Heart left ventricle (tissue), 16 donors: ENCODE measurements around the gene GHR. TPM values are rescaled to one million over a fixed set of nuclear protein-coding genes. Genes with fewer than 3 reads are reported as not detected.
A peak's percentile ranks its signal among the peaks of the same experiment; 100 is the strongest.

Source experiments
- ATAC-seq, 4 donors: fragments of 200-7000 bp; cut with Tn5 transposase; one replicate each; pipeline ENCODE4 v1.9.1; 2020 to 2022; ENCODE audit warnings: moderate library complexity in 4 of 4, mild to moderate bottlenecking in 3 of 4, moderate number of reproducible peaks in 1 of 4
- DNase-seq, 5 donors: peaks; one replicate each; pipeline ENCODE4 v3.0.0-alpha.2; 2020
- H3K27ac ChIP-seq, 12 donors: fragments of 200-600 bp; sonication (generic) in 4 of 12; one replicate each; pipeline versions ENCODE4 v1.5.0 to v1.8.0; 2016 to 2022; ENCODE audit warnings: mild to moderate bottlenecking in 2 of 12
- H3K27me3 ChIP-seq, 9 donors: fragments of 200-600 bp; sonication (generic) in 2 of 9; one replicate each; pipeline versions ENCODE4 v1.5.1 to v1.8.0; 2016 to 2022; ENCODE audit warnings: mild to moderate bottlenecking in 3 of 9
- H3K36me3 ChIP-seq, 9 donors: fragments of 200-600 bp; sonication (generic) in 2 of 9; one replicate each; pipeline versions ENCODE4 v1.5.0 to v1.8.0; 2018 to 2022; ENCODE audit warnings: mild to moderate bottlenecking in 2 of 9
- H3K4me1 ChIP-seq, 12 donors: fragments of 200-600 bp; sonication (generic) in 4 of 12; one replicate each; pipeline versions ENCODE4 v1.5.0 to v1.8.0; 2016 to 2022; ENCODE audit warnings: mild to moderate bottlenecking in 3 of 12
- H3K4me3 ChIP-seq, 12 donors: fragments of 200-600 bp; sonication (generic) in 4 of 12; one replicate each; pipeline versions ENCODE4 v1.5.0 to v1.8.0; 2017 to 2022; ENCODE audit warnings: mild to moderate bottlenecking in 9 of 12, moderate library complexity in 4 of 12
- H3K9me3 ChIP-seq, 12 donors: fragments of 200-600 bp; sonication (generic) in 4 of 12; one replicate each; pipeline versions ENCODE4 v1.5.0 to v1.8.0; 2016 to 2022; ENCODE audit warnings: mild to moderate bottlenecking in 1 of 12
- POLR2A ChIP-seq, 2 donors: fragments of 450-650 bp; IDR thresholded peaks; one replicate each; pipeline ENCODE4 v1.6.1; 2017; ENCODE audit warnings: antibody characterized with exemption in 2 of 2, mild to moderate bottlenecking in 2 of 2, moderate library complexity in 2 of 2
- WGBS, 4 donors: extraction: QIAGEN DNeasy Blood & Tissue Kit in 2 of 4; methylation state at CpG; one replicate each; pipeline versions ENCODE4 v1.1.5 to v1.1.7; 2013 to 2018; 5-methylcytosine and 5-hydroxymethylcytosine counted together
- intact Hi-C, 10 donors: fragments of 100-400 bp; cut with DNase I; formaldehyde crosslinking; loops; one replicate each; pipeline versions ENCODE4 v1.11.1 to v1.14.2; 2022
- polyA plus RNA-seq, 2 donors: library from polyadenylated mRNA; stranded (reverse); fragments of 200-250 nt; gene quantifications; one replicate each; pipeline ENCODE4 v1.2.3, GENCODE V29; 2013
- total RNA-seq, 9 donors: library from RNA; depleted of rRNA in 2 of 9; stranded (reverse); fragments of >200 nt in 2 of 9; fragmentation: NEBNext Ultra II Directional in 3 of 9; extraction: Animal tissue kit (Norgen Biotek cat#: 25700) in 3 of 9; gene quantifications; one replicate each; pipeline versions ENCODE4 v1.1.0 to v1.2.4, GENCODE V29; 2016 to 2023
- TF ChIP-seq, protein P1 (sequence below), 12 donors: fragments of 200-600 bp; sonication (generic) in 4 of 12; IDR thresholded peaks; one replicate each; pipeline versions ENCODE4 v1.5.0 to v1.8.0; 2018 to 2022; ENCODE audit warnings: antibody characterized with exemption in 12 of 12, mild to moderate bottlenecking in 5 of 12
- donor health status: ischemic (EF 13 %, LVEDD 7.1; RV severe dilation, severe dysfunction).
- donor health status: healthy with polysubstance abuse.
- donor health status: DM: no; HTN: yes; CAD: no.
- donor health status: DM: no; HTN: no; CAD: no.
- donor health status: ischemic (EF 25% LVEDD 6.9; RV normal size, moderate dysfunction).
- donor health status: ischemic (EF 25% LVEDD 5.7; RV mildly dilated, moderate dysfunction).
- donor health status: healthy.
- donor health status: DM: yes; HTN: yes; CAD: no.
- donor health status: ischemic (EF 35%, LVEDD 5.7; RV mildly dilated, moderate dysfunction).
- donor health status: nonischemic (EF 11% LVEDD 7.7; RV severe dilation, severe dysfunction).
- donor health status: DM: yes; HTN: yes; CAD: no.
- donor health status: PGD.
- donor health status: ischemic (EF 29% LVEDD 5.4; RV normal size, mild dysfunction).
- donor health status: nonischemic (EF 23%, LVEDD 6.1; RV moderate dilation, normal function).

The GHR gene
- total and polyA plus RNA-seq, 11 donors = 3.4 to 23.2 (median 11.3) TPM

DNA sequence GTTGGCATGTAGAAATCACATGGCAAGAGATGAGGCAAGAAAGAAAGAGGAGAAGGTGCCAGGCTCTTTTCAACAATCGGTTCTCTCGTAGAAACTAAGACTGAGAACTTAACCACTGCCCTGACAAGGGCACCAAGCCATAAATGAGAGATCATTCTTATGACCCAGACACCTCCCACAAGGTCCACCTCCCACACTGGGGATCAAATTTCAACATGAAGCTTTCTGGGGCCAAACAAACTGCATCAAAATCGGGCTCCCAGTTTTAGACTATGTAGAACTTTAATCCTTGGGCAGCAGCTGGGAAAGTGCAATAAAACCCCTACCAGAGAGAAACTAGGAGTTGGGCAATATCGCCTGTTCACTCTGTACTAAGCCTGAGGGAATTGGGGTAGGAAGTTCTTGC, 183.2 kb downstream of the GHR start:
- H3K4me3 ChIP-seq = no peak overlapping the region
- TF ChIP-seq, protein P1, sequence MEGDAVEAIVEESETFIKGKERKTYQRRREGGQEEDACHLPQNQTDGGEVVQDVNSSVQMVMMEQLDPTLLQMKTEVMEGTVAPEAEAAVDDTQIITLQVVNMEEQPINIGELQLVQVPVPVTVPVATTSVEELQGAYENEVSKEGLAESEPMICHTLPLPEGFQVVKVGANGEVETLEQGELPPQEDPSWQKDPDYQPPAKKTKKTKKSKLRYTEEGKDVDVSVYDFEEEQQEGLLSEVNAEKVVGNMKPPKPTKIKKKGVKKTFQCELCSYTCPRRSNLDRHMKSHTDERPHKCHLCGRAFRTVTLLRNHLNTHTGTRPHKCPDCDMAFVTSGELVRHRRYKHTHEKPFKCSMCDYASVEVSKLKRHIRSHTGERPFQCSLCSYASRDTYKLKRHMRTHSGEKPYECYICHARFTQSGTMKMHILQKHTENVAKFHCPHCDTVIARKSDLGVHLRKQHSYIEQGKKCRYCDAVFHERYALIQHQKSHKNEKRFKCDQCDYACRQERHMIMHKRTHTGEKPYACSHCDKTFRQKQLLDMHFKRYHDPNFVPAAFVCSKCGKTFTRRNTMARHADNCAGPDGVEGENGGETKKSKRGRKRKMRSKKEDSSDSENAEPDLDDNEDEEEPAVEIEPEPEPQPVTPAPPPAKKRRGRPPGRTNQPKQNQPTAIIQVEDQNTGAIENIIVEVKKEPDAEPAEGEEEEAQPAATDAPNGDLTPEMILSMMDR (IDR thresholded peaks at IDR 0.05) = no peak
- no peak for TF ChIP-seq POLR2A (IDR thresholded peaks at IDR 0.05)
- 75 to 82% (median 76%) methylated on average over 4 of the region's 4 CpGs for whole genome bisulfite sequencing, 4 donors
- H3K9me3 ChIP-seq = no peaks in the 10 kb centered on the region
- peaks cover 0 to 18% (median 2%) of the 10 kb centered on the region in 12 donors for H3K4me1 ChIP-seq
- DNase-seq = no peak
- ATAC-seq = no peak
- H3K27me3 ChIP-seq = no peaks in the 10 kb centered on the region
- intact Hi-C loops = no loop called here
- no peaks in the 10 kb centered on the region for H3K36me3 ChIP-seq
- H3K27ac ChIP-seq = no peak overlapping the region

DNA sequence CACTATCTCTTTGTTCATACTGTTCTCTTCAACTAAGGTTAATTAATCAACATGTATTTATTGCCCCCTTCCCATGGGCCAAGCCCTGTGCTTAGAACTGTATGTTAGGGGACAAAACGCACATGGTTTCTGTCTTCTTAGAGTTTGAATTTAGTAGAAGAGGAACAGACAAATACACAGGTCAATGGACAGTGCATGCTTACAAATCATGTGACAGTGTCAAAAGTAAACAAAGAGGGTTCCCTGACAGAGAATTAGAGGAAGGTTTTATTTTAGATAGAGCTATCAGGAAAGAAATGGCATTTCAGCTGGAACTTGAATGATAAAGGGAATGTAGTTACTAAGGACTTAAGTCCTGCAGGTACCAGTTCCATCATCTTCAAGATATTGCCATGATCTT, 188.2 kb downstream of the GHR start:
- no peaks in the 10 kb centered on the region for H3K9me3 ChIP-seq
- WGBS, 4 donors = 92% methylated on average over 1 of the region's 1 CpG
- ATAC-seq (no peak), DNase-seq (no peak)
- no peak overlapping the region for H3K4me3 ChIP-seq
- no peaks in the 10 kb centered on the region for H3K27me3 ChIP-seq
- peaks cover 0 to 12% (median 0%) of the 10 kb centered on the region in 12 donors for H3K4me1 ChIP-seq
- H3K36me3 ChIP-seq = no peaks in the 10 kb centered on the region
- H3K27ac ChIP-seq = no peak overlapping the region
- TF ChIP-seq POLR2A (IDR thresholded peaks at IDR 0.05) = no peak
- TF ChIP-seq, protein P1 (IDR thresholded peaks at IDR 0.05) = no peak
- intact Hi-C loops = no loop called here

DNA sequence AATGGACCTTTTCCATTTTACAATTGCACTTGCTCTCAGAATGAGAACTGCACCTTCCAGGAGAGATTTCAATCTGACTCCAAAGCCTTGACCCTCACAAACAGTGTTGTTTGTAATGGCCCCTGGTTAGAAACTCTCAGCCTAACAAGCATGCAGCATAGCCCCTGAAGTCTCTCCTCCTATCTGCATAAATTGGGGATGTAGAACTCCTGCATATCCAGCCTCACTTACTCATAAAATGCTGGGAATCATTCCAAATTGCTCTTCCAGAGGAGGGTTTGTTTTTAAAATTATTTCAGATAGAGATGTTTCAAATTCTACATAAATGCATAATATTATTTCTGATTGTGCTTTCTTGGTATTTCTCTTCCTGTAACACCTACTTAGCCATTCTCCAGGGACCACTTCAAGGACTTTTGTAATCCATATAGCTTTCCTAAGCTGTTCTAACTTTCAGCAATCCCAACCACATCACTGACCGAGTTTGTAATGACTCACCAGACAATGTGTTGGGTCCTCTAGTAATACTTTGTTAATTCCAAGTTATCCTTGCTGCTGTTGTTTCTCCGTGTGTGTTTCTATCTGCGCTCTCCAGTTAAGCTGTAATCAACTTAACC, 189.6 kb downstream of the GHR start:
- WGBS, 4 donors = 73 to 77% (median 75%) methylated on average over 3 of the region's 3 CpGs
- peak in 1 of 4 donors; percentile 72 for ATAC-seq
- no peak for TF ChIP-seq POLR2A (IDR thresholded peaks at IDR 0.05)
- TF ChIP-seq, protein P1 (IDR thresholded peaks at IDR 0.05) = no peak
- no peak overlapping the region for H3K27ac ChIP-seq
- intact Hi-C loops = no loop called here
- H3K4me3 ChIP-seq = no peak overlapping the region
- H3K27me3 ChIP-seq = no peaks in the 10 kb centered on the region
- H3K36me3 ChIP-seq = no peaks in the 10 kb centered on the region
- H3K9me3 ChIP-seq = no peaks in the 10 kb centered on the region
- peaks cover 0 to 12% (median 0%) of the 10 kb centered on the region in 12 donors for H3K4me1 ChIP-seq
- DNase-seq = no peak

DNA sequence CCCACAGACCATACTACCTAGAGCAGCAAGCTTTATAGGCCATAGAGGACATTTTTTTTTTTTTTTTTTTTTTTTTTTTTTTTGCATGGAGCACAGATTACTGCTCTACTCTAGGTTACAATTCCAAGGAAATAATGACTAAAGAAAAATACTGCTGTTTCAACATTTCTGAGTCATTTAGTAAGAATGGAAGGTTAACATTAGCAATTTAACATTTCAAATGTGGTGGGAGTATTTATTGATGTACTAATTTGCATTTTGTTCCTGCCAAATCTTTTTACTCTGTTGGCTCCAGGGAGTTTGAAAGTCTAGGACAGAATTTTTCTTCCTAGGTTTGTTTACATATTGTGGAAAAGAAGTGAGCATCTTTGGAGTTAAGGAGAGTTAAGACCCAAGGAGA, 191.3 kb downstream of the GHR start:
- Histone ChIP-seq H3K27ac (no peak overlapping the region), H3K4me1 (peaks cover 0 to 12% (median 0%) of the 10 kb centered on the region in 12 donors), H3K36me3 (no peaks in the 10 kb centered on the region), H3K9me3 (no peaks in the 10 kb centered on the region), H3K4me3 (no peak overlapping the region), H3K27me3 (no peaks in the 10 kb centered on the region)
- DNase-seq (no peak), ATAC-seq (no peak)
- intact Hi-C loops = no loop called here
- no peak for TF ChIP-seq POLR2A (IDR thresholded peaks at IDR 0.05)
